Activated naive CD4-positive, alpha-beta T cell treated with anti-CD3 and anti-CD28 coated beads, Interleukin-2, amount 10 ng/mL, durations not matched to agents 7 days and 5 days (primary cell): ENCODE measurements around the gene GNG8.

Experiments
- CTCF ChIA-PET: fragments of 350-600 bp; sonication (Branson Sonifier 250); formaldehyde crosslinking; loops from one replicate; lab custom pipeline; 2021; ENCODE audit warnings: antibody characterized with exemption; lab: Charles Lee
- DNase-seq: peaks from one replicate; pipeline ENCODE4 v3.0.0-alpha.2; 2020
- H3K27ac Mint-ChIP-seq: one replicate; pipeline ENCODE4 v1.8.0; 2021; ENCODE audit warnings: mild to moderate bottlenecking, moderate library complexity, mixed read lengths
- H3K27me3 Mint-ChIP-seq: one replicate; pipeline ENCODE4 v1.8.0; 2021; ENCODE audit warnings: mild to moderate bottlenecking, mixed read lengths
- H3K36me3 Mint-ChIP-seq: one replicate; pipeline ENCODE4 v1.8.0; 2021; ENCODE audit warnings: mixed read lengths
- H3K4me1 Mint-ChIP-seq: one replicate; pipeline ENCODE4 v1.8.0; 2021; ENCODE audit warnings: mixed read lengths
- H3K4me3 Mint-ChIP-seq: one replicate; pipeline ENCODE4 v1.8.0; 2021; ENCODE audit warnings: mild to moderate bottlenecking, moderate library complexity, mixed read lengths
- H3K9me3 Mint-ChIP-seq: one replicate; pipeline ENCODE4 v1.8.0; 2021; ENCODE audit warnings: mixed read lengths

The GNG8 gene

DNA sequence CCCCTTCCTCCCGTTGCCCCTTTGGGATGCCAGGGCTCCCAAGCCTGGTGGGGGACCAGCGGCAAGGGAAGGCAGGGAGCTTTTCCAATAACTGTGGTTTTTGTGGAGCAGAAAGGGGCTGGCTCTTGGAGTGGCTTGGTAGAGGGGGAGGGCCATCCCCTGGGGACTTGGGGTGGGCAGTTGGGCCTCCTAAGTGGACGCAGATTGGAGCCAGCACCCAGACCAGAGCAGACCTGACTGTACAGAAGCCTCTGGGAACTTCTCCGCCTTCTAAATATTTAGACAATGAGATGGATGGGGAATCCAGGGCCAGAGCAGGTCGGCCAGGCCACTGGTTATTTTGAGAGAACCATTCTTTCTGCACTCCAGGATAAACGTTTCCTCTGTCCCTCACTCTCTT lies 15.3 kb downstream of the GNG8 start:
- Mint-ChIP-seq H3K4me1 (peaks cover 81% of the 10 kb centered on the region), H3K27me3 (no peaks in the 10 kb centered on the region), H3K36me3 (peaks cover 2% of the 10 kb centered on the region), H3K9me3 (no peaks in the 10 kb centered on the region), H3K4me3 (peak overlapping the region; percentile 36), H3K27ac (peak overlapping the region; percentile 49)
- CTCF ChIA-PET: interaction anchor here (1.0 to 2.5 kb wide), 5 partner anchors 8 to 108 kb away, joined by 4 to 17 read pairs (median 5); partner anchors contain the start of gene DACT3
- DNase-seq: no peak

DNA sequence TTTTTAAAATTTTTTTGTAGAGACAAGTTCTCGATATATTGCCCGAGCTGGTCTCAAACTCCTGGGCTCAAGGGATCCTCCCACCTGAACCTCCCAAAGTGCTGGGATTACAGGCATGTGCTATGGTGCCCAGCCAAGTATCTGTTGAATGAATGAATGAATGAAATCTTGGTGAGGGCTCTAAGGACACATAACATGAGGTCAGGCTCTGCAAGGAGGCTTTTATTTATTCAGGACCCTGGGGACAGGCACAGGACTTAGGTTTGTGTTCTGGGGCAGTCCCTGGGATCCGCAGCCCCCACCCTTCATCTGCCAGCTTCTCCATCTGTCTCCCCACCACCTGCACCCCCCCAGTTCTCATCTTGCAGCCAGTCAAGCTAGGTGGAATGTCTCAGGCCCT lies 15.7 kb downstream of the GNG8 start:
- no peak for DNase-seq
- peaks cover 79% of the 10 kb centered on the region for H3K4me1 Mint-ChIP-seq
- H3K36me3 Mint-ChIP-seq: peaks cover 2% of the 10 kb centered on the region

DNA sequence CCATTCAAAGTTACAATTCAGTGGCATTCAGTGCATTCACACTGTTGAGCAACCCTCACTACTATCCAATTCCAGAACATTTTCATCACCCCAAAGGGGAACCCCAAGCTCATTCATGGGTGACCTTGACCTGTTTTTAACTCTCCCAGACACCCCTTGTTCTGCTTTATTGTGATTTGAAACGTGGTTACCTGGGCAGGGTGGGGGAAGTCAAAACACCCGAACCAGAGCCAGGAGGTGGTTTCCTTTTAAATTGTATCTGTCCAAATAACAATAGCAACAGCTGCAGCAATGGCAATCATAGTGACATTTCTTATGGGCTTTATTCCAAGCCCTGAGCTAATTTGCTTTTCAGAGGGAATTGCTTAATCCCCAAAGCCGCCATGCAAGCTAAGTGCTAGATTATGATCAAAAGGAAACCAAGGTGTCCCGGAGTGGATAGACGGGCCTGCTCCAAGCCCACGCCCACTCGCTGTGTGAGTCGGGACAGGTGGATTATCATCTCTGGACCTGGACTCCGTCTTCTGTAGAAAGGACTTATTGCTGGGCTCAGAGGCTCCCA lies 17.3 kb downstream of the GNG8 start:
- H3K9me3 Mint-ChIP-seq: no peaks in the 10 kb centered on the region
- H3K27ac Mint-ChIP-seq: peak overlapping the region; percentile 90
- H3K27me3 Mint-ChIP-seq: no peaks in the 10 kb centered on the region
- CTCF ChIA-PET: interaction anchor here (0.7 to 1.4 kb wide), 3 partner anchors 10 to 44 kb away, joined by 3 to 5 read pairs (median 5); no protein-coding TSS in a partner anchor
- H3K4me3 Mint-ChIP-seq: peak overlapping the region; percentile 26
- peaks cover 76% of the 10 kb centered on the region for H3K4me1 Mint-ChIP-seq
- DNase-seq: peak; percentile 36
- H3K36me3 Mint-ChIP-seq: no peaks in the 10 kb centered on the region

More for the DNA sequence above, 15.7 kb downstream of the GNG8 start:
- no peaks in the 10 kb centered on the region for H3K9me3 Mint-ChIP-seq
- no peaks in the 10 kb centered on the region for H3K27me3 Mint-ChIP-seq
- H3K4me3 Mint-ChIP-seq: peak overlapping the region; percentile 36
- peak overlapping the region; percentile 90 for H3K27ac Mint-ChIP-seq
- CTCF ChIA-PET: interaction anchor here (0.7 to 2.5 kb wide), 5 partner anchors 13 to 108 kb away, joined by 3 to 17 read pairs (median 4); partner anchors contain the start of gene DACT3

DNA sequence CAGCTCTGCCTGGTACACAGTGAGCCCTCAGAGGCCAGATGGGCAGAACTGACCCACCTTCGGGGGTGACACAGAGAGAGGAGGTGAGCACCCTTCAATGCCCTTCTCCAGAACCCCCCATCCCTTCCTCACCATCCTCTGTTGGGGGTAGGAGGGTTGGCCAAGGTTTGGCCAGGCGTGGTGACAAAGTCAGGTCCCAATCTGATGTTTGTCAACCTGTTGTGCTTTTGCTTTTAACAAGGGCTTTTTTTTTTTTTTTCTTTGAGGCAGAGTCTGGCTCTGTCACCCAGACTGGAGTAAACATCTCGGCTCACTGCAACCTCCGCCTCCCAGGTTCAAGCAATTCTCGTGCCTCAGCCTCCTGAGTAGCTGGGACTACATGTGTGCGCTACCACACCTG lies 18.4 kb downstream of the GNG8 start:
- Mint-ChIP-seq H3K36me3 (no peaks in the 10 kb centered on the region), H3K9me3 (no peaks in the 10 kb centered on the region), H3K4me1 (peaks cover 79% of the 10 kb centered on the region), H3K27ac (peak overlapping the region; percentile 93), H3K4me3 (no peak overlapping the region), H3K27me3 (no peaks in the 10 kb centered on the region)
- DNase-seq: peak; percentile 42
- CTCF ChIA-PET: interaction anchor here (1.1 to 8.9 kb wide), 9 partner anchors 11 to 95 kb away, joined by 3 to 147 read pairs (median 3); partner anchors contain the start of gene DACT3

DNA sequence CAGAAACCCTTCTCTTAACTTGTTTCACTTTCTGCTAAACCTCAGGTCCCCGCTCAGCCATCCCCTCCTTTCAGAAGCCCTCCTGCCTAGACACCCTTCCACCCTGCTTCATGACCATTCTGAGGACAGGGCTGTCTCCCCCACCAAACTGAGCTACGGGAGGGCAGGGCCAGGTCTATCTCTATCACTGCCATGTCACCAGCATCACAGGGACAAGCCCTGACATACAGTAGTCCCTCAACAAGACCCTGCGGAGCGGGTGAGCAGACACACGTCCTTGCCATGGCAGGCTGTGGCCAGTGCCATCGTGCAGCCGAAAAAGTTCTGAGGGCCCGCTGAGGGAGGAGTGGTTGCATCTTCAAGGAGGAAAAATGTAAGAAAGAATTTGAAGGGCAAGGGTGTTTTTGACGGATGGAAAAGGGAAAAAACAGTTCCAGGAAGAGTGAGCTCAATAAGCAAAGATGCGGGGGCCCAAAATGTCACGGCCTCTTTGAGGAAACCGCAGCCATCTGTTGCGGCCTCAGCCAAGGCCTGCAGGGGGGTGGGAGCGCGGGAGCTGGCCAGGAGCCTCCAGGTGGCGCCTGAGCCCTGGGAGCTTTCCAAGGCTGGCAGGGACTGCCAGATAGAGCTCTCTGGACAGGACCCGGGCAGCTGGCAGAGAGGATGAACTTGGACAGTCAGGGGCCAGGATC lies 19.2 kb downstream of the GNG8 start:
- DNase-seq: peak; percentile 65
- CTCF ChIA-PET: interaction anchor here (1.2 to 8.9 kb wide), 7 partner anchors 10 to 94 kb away, joined by 3 to 147 read pairs (median 5); partner anchors contain the start of genes CALM3 and DACT3

DNA sequence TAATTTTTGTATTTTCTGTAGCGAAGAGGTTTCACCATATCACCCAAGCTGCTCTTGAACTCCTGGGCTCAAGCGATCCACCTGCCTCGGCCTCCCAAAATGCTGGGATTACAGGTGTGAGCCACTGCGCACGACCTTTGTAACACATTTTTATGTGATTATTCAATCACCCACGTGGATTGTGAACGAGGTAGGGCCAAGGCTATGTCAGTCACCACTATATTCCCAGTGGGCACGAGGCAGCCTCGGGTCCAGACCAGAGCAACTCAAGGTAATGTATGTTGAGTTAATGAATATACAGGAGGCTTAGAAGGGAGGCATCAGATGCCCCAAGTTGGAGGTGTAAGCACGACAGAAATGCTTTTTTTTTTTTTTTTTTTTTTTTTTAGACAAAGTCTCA lies 20.0 kb downstream of the GNG8 start:
- peak overlapping the region; percentile 81 for H3K27ac Mint-ChIP-seq
- peaks cover 79% of the 10 kb centered on the region for H3K4me1 Mint-ChIP-seq
- no peaks in the 10 kb centered on the region for H3K27me3 Mint-ChIP-seq
- no peak overlapping the region for H3K4me3 Mint-ChIP-seq
- H3K36me3 Mint-ChIP-seq: peaks cover 8% of the 10 kb centered on the region
- no peak for DNase-seq
- H3K9me3 Mint-ChIP-seq: no peaks in the 10 kb centered on the region
- CTCF ChIA-PET: interaction anchor here (1.5 to 8.9 kb wide), 5 partner anchors 9 to 47 kb away, joined by 5 to 147 read pairs (median 8); partner anchors contain the start of genes CALM3, DACT3 and PTGIR

More for the DNA sequence above, 19.2 kb downstream of the GNG8 start:
- Mint-ChIP-seq H3K4me1 (peaks cover 79% of the 10 kb centered on the region), H3K9me3 (no peaks in the 10 kb centered on the region), H3K27ac (peak overlapping the region; percentile 93), H3K36me3 (peaks cover 2% of the 10 kb centered on the region), H3K27me3 (no peaks in the 10 kb centered on the region), H3K4me3 (peak overlapping the region; percentile 16)

DNA sequence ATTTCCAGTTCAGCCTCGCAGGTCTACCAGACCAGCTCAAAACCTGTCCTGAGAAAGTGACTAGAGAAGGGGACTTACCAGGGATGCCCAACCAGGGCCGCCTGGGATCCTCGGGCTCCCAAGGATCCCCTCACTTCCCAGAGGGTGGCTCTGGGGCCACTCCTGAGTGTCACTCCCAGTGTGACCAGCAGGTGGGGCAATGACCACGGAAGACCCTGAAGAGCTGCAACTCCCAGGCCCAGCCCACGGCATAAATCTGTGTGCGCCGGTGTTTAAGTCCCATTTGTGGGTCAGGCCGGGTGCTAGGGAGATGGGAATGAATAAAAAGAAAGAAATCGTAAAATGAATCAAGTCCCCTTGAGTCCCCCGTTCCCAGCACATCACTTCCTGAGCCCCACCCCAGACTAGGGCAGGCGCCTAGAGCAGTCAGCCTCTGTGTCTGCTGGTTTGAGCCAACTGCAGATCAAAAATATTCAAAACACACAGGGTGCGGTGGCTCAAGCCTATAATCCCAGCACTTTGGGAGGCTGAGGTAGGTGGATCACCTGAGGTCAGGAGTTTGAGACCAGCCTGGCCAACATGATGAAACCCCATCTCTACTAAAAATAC lies 21.8 kb downstream of the GNG8 start:
- CTCF ChIA-PET: interaction anchor here (0.6 to 8.9 kb wide), 16 partner anchors 9 to 140 kb away, joined by 3 to 147 read pairs (median 4); partner anchors contain the start of genes CALM3, DACT3 and PTGIR

DNA sequence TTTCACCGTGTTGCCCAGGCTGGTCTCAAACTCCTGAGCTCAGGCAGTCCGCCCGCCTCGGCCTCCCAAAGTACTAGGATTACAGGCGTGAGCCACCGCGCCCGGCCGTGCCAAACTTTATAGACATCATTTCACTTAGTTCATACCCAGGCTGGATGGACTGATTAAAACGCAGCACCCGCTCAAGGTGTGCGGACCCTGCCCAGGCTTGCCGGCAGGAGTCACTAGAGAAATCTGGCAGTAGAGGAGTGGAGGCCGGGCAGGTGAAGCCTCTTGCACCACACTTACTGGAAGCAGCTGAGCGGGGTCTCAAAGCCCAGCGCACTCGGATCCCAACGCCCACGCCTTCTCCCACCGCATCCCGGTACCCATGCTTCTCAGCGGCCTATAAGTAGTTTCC lies 22.5 kb downstream of the GNG8 start:
- DNase-seq: no peak
- H3K4me1 Mint-ChIP-seq: peaks cover 75% of the 10 kb centered on the region
- peak overlapping the region; percentile 80 for H3K27ac Mint-ChIP-seq
- H3K36me3 Mint-ChIP-seq: peaks cover 28% of the 10 kb centered on the region
- CTCF ChIA-PET: interaction anchor here (0.6 to 8.9 kb wide), 15 partner anchors 8 to 140 kb away, joined by 3 to 147 read pairs (median 4); partner anchors contain the start of genes CALM3, DACT3 and PTGIR
- H3K9me3 Mint-ChIP-seq: no peaks in the 10 kb centered on the region
- no peaks in the 10 kb centered on the region for H3K27me3 Mint-ChIP-seq
- H3K4me3 Mint-ChIP-seq: no peak overlapping the region

More for the DNA sequence above, 21.8 kb downstream of the GNG8 start:
- Mint-ChIP-seq H3K27ac (peak overlapping the region; percentile 80), H3K9me3 (no peaks in the 10 kb centered on the region), H3K27me3 (no peaks in the 10 kb centered on the region), H3K4me3 (no peak overlapping the region), H3K36me3 (peaks cover 23% of the 10 kb centered on the region), H3K4me1 (peaks cover 79% of the 10 kb centered on the region)
- DNase-seq: peak; percentile 87

DNA sequence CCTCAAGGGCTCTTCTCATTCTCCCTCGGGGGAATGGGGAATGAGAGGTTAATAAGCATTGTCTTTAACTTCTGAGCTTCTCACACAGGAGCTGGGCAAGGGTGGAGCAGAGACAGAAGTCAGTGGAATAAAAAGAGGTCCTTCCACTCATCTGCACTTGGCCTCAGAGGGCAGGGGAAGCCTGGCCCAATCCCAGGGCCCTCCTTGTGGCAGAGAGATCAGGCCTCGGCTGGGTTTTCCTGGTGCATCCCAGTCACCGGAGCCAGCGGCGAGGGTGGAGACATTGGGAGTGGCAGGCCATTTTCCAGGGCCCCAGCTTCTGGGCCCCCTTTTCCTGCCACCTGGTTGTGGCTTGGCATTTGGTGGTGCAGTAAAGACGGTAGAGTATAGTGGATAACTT lies 24.2 kb downstream of the GNG8 start:
- peaks cover 74% of the 10 kb centered on the region for H3K4me1 Mint-ChIP-seq
- peak overlapping the region; percentile 92 for H3K27ac Mint-ChIP-seq
- no peaks in the 10 kb centered on the region for H3K27me3 Mint-ChIP-seq
- H3K4me3 Mint-ChIP-seq: peak overlapping the region; percentile 60
- CTCF ChIA-PET: interaction anchor here (0.6 to 8.9 kb wide), 13 partner anchors 10 to 229 kb away, joined by 3 to 147 read pairs (median 5); partner anchors contain the start of genes CALM3 and DACT3
- H3K36me3 Mint-ChIP-seq: peaks cover 43% of the 10 kb centered on the region
- DNase-seq: peak; percentile 31
- H3K9me3 Mint-ChIP-seq: no peaks in the 10 kb centered on the region

DNA sequence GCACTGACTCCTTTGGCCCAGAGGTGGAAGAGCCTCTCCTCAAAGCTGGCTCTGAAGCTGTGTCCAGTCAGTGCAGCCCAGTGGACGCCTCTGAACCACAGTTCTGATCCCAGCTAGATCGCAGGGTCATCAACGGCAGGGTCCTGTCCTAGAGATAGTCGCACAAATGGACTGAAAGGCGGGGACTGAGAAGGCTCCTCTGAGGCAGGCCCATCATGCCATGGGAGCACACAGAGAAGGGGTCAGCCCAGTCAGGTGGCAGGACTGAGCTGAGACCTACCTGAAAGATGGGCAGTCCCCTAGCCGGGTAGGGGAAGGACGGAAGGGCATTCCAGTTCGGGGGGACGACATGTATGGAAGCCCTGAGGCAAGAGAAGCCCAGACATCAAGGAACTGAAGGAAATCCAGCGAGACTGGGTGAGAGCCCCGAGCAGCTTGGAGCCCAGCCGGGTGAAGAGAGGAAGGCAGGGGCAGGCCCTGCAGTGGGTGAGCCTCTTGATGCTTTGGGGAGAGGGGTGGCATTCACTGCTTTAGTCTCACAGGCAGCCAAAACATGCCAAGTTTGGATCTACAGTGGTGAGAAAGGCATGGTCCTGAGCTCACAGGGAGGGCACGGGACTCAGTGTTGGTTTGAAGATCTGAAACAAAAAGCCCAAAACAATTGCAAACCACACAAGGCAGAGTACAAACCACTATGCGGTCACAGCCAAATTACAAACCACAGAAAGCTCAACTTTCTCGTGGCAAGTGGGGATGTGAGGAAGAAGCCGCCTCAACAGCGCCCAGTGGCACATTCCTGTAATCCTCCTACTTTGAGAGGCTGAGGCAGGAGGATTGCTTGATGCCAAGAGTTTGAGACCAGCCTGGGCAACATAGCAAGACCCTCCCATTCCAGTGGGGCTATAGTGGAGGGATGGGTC lies 24.9 kb downstream of the GNG8 start:
- Mint-ChIP-seq H3K36me3 (peaks cover 49% of the 10 kb centered on the region), H3K27ac (peak overlapping the region; percentile 92), H3K9me3 (no peaks in the 10 kb centered on the region), H3K27me3 (no peaks in the 10 kb centered on the region), H3K4me3 (peak overlapping the region; percentile 60), H3K4me1 (peaks cover 74% of the 10 kb centered on the region)
- peak; percentile 59 for DNase-seq
- CTCF ChIA-PET: interaction anchor here (1.4 to 8.9 kb wide), 6 partner anchors 9 to 143 kb away, joined by 3 to 147 read pairs (median 10); partner anchors contain the start of genes CALM3 and DACT3

DNA sequence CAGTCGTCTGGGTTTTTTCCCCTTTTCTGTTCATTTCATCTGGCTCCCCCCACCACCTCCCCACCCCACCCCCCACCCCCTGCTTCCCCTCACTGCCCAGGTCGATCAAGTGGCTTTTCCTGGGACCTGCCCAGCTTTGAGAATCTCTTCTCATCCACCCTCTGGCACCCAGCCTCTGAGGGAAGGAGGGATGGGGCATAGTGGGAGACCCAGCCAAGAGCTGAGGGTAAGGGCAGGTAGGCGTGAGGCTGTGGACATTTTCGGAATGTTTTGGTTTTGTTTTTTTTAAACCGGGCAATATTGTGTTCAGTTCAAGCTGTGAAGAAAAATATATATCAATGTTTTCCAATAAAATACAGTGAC lies 25.6 kb downstream of the GNG8 start:
- Mint-ChIP-seq H3K9me3 (no peaks in the 10 kb centered on the region), H3K27ac (peak overlapping the region; percentile 92), H3K4me1 (peaks cover 72% of the 10 kb centered on the region), H3K27me3 (no peaks in the 10 kb centered on the region), H3K4me3 (no peak overlapping the region), H3K36me3 (peaks cover 54% of the 10 kb centered on the region)
- no peak for DNase-seq
- CTCF ChIA-PET: interaction anchor here (0.6 to 8.9 kb wide), 4 partner anchors 8 to 600 kb away, joined by 3 to 147 read pairs (median 18); partner anchors contain the start of genes CALM3 and DACT3

DNA sequence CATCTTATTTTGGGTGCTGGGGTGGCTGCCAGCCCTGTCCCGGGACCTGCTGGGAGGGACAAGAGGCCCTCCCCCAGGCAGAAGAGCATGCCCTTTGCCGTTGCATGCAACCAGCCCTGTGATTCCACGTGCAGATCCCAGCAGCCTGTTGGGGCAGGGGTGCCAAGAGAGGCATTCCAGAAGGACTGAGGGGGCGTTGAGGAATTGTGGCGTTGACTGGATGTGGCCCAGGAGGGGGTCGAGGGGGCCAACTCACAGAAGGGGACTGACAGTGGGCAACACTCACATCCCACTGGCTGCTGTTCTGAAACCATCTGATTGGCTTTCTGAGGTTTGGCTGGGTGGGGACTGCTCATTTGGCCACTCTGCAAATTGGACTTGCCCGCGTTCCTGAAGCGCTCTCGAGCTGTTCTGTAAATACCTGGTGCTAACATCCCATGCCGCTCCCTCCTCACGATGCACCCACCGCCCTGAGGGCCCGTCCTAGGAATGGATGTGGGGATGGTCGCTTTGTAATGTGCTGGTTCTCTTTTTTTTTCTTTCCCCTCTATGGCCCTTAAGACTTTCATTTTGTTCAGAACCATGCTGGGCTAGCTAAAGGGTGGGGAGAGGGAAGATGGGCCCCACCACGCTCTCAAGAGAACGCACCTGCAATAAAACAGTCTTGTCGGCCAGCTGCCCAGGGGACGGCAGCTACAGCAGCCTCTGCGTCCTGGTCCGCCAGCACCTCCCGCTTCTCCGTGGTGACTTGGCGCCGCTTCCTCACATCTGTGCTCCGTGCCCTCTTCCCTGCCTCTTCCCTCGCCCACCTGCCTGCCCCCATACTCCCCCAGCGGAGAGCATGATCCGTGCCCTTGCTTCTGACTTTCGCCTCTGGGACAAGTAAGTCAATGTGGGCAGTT lies 26.2 kb downstream of the GNG8 start:
- CTCF ChIA-PET: interaction anchor here (0.6 to 8.9 kb wide), 3 partner anchors 53 to 600 kb away, joined by 3 to 147 read pairs (median 3); partner anchors contain the start of gene DACT3
- H3K4me1 Mint-ChIP-seq: peaks cover 76% of the 10 kb centered on the region
- DNase-seq: peak; percentile 19
- no peaks in the 10 kb centered on the region for H3K27me3 Mint-ChIP-seq
- peaks cover 54% of the 10 kb centered on the region for H3K36me3 Mint-ChIP-seq
- H3K9me3 Mint-ChIP-seq: no peaks in the 10 kb centered on the region
- H3K27ac Mint-ChIP-seq: no peak overlapping the region
- H3K4me3 Mint-ChIP-seq: no peak overlapping the region
